GM12878 (cell line): ENCODE data around the gene MGMT. TPM values are rescaled to one million over a fixed set of nuclear protein-coding genes. Genes with fewer than 3 reads are reported as not detected.

Source experiments
- ATAC-seq: fragments of 200-7000 bp; cut with Tn5 transposase; 3 replicates; pipeline ENCODE4 v1.9.1; 2020; ENCODE audit warnings: mild to moderate bottlenecking, moderate library complexity
- BruUV-seq: library from RNA; stranded (reverse); fragments of 400-500 nt; replicated peaks from 2 replicates; lab custom pipeline; 2021; lab: Mats Ljungman, UMichigan
- CTCF ChIA-PET: fragments of 300-600 bp; sonication (Branson Sonifier 250); formaldehyde crosslinking; extraction: SDS; loops from one replicate; lab custom pipeline; 2021; ENCODE audit warnings: inconsistent platforms; lab: Yijun Ruan, JAX
- POLR2A ChIA-PET: fragments of 350-600 bp; formaldehyde crosslinking; extraction: SDS; loops from one replicate; lab custom pipeline; 2021; ENCODE audit warnings: inconsistent platforms; lab: Charles Lee
- RAD21 ChIA-PET: fragments of 300-600 bp; sonication (Branson Sonifier 250); formaldehyde crosslinking; loops from one replicate; lab custom pipeline; 2023; ENCODE audit warnings: antibody characterized with exemption; ENCODE audit not compliant: unreplicated experiment; lab: Charles Lee
- SMC1A ChIA-PET: fragments of 300-600 bp; sonication (Branson Sonifier 250); formaldehyde crosslinking; loops from one replicate; lab custom pipeline; 2023; ENCODE audit not compliant: unreplicated experiment, uncharacterized antibody; lab: Charles Lee
- DNase-seq: peaks from one replicate; pipeline ENCODE4 v3.0.0-alpha.2; 2011; ENCODE audit warnings: low read depth, low spot score
- FAIRE-seq: peaks from 3 replicates; lab custom pipeline; 2011; peaks lifted over from hg19 to GRCh38; lab: Jason Lieb, UNC
- H2AFZ ChIP-seq: 2 replicates; pipeline ENCODE4 v1.6.0; 2011; ENCODE audit warnings: low read depth, low read length, control low read depth; ENCODE audit not compliant: control insufficient read depth
- H3K27ac ChIP-seq: 2 replicates; pipeline ENCODE4 v1.5.1; 2011; ENCODE audit warnings: control low read depth; ENCODE audit not compliant: control insufficient read depth, insufficient read depth
- H3K27me3 ChIP-seq, 2 experiments: replicated peaks in 1 of 2; 2 replicates each; pipeline versions ENCODE4 v1.6.0 to v1.6.1; 2011; ENCODE audit warnings: low read length in 1 of 2; ENCODE audit not compliant: control insufficient read depth in 2 of 2, insufficient read depth in 2 of 2
- H3K36me3 ChIP-seq, 2 experiments: 2 replicates each; pipeline ENCODE4 v1.5.1; 2011; ENCODE audit warnings: low read length in 1 of 2; ENCODE audit not compliant: control insufficient read depth in 2 of 2, insufficient read depth in 2 of 2
- H3K4me1 ChIP-seq: 2 replicates; pipeline ENCODE4 v1.6.1; 2011; ENCODE audit warnings: mild to moderate bottlenecking, low read length, moderate library complexity, mixed read lengths; ENCODE audit not compliant: control insufficient read depth, insufficient read depth
- H3K4me2 ChIP-seq: 2 replicates; pipeline ENCODE4 v1.6.0; 2011; ENCODE audit warnings: control low read depth; ENCODE audit not compliant: control insufficient read depth, insufficient read depth
- H3K4me3 ChIP-seq: fragments of 200-600 bp; sonication (generic); 2 replicates; pipeline ENCODE4 v1.5.1; 2016
- H3K79me2 ChIP-seq: 2 replicates; pipeline ENCODE4 v1.6.0; 2011; ENCODE audit warnings: low read length; ENCODE audit not compliant: control insufficient read depth, insufficient read depth
- H3K9ac ChIP-seq: 2 replicates; pipeline ENCODE4 v1.8.0; 2011; ENCODE audit warnings: low read length, control low read depth, mixed read lengths; ENCODE audit not compliant: control insufficient read depth, insufficient read depth
- H3K9me3 ChIP-seq: replicated peaks from 3 replicates; pipeline ENCODE4 v1.5.1; 2011; ENCODE audit warnings: mild to moderate bottlenecking, low read length; ENCODE audit not compliant: control insufficient read depth, insufficient read depth
- H4K20me1 ChIP-seq: 2 replicates; pipeline ENCODE4 v1.6.0; 2011; ENCODE audit not compliant: control insufficient read depth, insufficient read depth
- JUNB ChIP-seq: IDR thresholded peaks from 2 replicates; pipeline ENCODE4 v1.6.1; 2016; ENCODE audit warnings: antibody characterized with exemption, mild to moderate bottlenecking
- LARP7 ChIP-seq: fragments of 450-650 bp; IDR thresholded peaks from 2 replicates; pipeline ENCODE4 v1.6.1; 2017; ENCODE audit warnings: mild to moderate bottlenecking
- MTA3 ChIP-seq: IDR thresholded peaks from 2 replicates; pipeline ENCODE4 v1.6.1; 2012; ENCODE audit warnings: low read length, inconsistent platforms, borderline replicate concordance
- RCOR1 ChIP-seq: conservative IDR thresholded peaks from 2 replicates; pipeline ENCODE4 v1.6.1; 2012; ENCODE audit warnings: low read depth, low read length, improper control_type of control experiment
- SMAD1 ChIP-seq: fragments of 450-650 bp; IDR thresholded peaks from 2 replicates; pipeline ENCODE4 v1.6.1; 2018; ENCODE audit warnings: mild to moderate bottlenecking, low read depth; ENCODE audit not compliant: partially characterized antibody
- ZBED1 ChIP-seq: IDR thresholded peaks from 2 replicates; pipeline ENCODE4 v1.6.1; 2016; ENCODE audit warnings: borderline replicate concordance
- ZNF274 ChIP-seq: IDR thresholded peaks from one replicate; pipeline ENCODE4 v1.8.0; 2011; ENCODE audit not compliant: insufficient read length, insufficient read depth
- WGBS: methylation state at CpG from one replicate; pipeline ENCODE4 v1.1.6; 2016; ENCODE audit warnings: low lambda C conversion rate; ENCODE audit not compliant: insufficient replicate concordance, insufficient coverage; ENCODE audit errors: missing lambda C conversion rate; 5-methylcytosine and 5-hydroxymethylcytosine counted together
- in situ Hi-C: fragments of 300-500 bp; cut with MboI; formaldehyde crosslinking; loops from 9 replicates; pipeline ENCODE4 v1.14.3; 2018; ENCODE audit warnings: mixed read lengths
- intact Hi-C: fragments of 100-400 bp; cut with micrococcal nuclease; formaldehyde crosslinking; loops from one replicate; pipeline ENCODE4 v1.14.2; 2022; ENCODE audit not compliant: unreplicated experiment
- polyA plus RNA-seq, 11 experiments: library from polyadenylated mRNA; depleted of rRNA in 4 of 11; unstranded in 6 of 11; stranded (reverse) in 5 of 11; fragments of >200 nt; fragmentation: Nextera tagmentation in 4 of 11; fragmentation: Illumina TruSeq in 1 of 11; extraction: Ambion mirVana in 4 of 11; extraction: Trizol in 1 of 11; gene quantifications; 1 replicate in 1 of 11; 2 replicates in 10 of 11; pipeline versions ENCODE4 v1.2.1 to v1.2.3, GENCODE V29; 2011 to 2016; ENCODE audit warnings: inconsistent platforms in 2 of 11, missing spikeins in 2 of 11, low read depth in 1 of 11
- total RNA-seq, 4 experiments: library from RNA; depleted of rRNA in 3 of 4; stranded (reverse); fragments of >200 nt in 3 of 4; fragmentation: Illumina TruSeq in 1 of 4; extraction: Trizol in 1 of 4; gene quantifications; 2 replicates each; pipeline versions ENCODE4 v1.2.1 to v1.2.3, GENCODE V29; 2013 to 2021
- TF ChIP-seq, protein P1 (sequence below): fragments of 450-650 bp; conservative IDR thresholded peaks from 2 replicates; pipeline ENCODE4 v1.6.1; 2017; ENCODE audit warnings: mild to moderate bottlenecking, moderate library complexity

Gene MGMT
- total and polyA plus RNA-seq, 10 of the 15 experiments (the other 5 are each of a cell fraction or from before 2014, with no cell fraction given) = 0.16 to 24.2 (median 13.3) TPM

DNA sequence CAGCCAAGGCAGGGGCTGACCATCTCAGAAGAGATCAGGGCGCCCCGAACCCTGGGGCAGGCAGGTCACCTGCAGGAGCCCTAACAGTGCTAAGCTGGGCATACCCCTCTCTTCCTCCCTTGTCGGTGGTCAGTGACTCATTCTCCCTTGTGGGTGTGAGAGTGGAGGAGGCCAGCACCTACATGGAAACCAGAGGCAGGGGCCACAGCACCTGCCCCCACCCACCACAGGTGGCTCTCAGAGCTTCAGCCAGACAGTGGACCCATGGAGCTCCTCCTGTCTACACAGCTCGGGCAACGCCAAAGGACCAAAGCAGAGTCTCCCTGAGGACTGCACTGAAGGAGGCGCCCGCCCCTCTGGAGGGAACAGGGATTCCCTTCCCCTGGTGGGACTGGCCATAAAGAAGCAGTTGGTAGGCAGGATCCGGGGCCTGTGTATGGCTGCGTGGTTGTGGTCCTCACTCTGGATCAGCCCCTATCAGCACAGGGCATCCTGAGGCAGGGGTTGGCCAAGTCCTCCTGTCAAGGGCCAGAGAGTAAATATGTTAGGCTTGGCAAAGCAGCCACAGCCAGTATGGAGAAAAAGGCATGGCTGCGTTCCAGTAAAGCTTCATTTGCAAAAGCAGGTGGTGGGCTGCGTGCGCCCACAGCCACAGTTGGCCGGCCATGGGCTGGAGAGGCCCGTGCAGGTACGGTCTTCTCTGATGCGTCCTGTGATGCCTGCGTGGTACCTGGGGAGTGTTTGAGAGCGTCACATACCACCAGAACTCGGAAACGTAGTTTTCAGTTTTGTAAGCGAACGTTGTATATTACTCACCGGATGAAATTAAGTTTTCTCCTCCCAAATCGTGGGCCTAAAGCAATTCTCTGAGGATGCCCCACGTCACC lies 298.9 kb downstream of the MGMT start:
- H3K9me3 ChIP-seq = no peaks in the 10 kb centered on the region
- no TSS peak for BruUV-seq
- no peaks in the 10 kb centered on the region for H3K27me3 ChIP-seq
- no peak overlapping the region for H3K4me3 ChIP-seq
- FAIRE-seq (no peak), DNase-seq (no peak), ATAC-seq (no peak)
- in situ Hi-C loops = no loop called here
- no peaks in the 10 kb centered on the region for H3K79me2 ChIP-seq
- H3K36me3 ChIP-seq = no peaks in the 10 kb centered on the region
- no peak for TF ChIP-seq MTA3
- TF ChIP-seq, protein P1, sequence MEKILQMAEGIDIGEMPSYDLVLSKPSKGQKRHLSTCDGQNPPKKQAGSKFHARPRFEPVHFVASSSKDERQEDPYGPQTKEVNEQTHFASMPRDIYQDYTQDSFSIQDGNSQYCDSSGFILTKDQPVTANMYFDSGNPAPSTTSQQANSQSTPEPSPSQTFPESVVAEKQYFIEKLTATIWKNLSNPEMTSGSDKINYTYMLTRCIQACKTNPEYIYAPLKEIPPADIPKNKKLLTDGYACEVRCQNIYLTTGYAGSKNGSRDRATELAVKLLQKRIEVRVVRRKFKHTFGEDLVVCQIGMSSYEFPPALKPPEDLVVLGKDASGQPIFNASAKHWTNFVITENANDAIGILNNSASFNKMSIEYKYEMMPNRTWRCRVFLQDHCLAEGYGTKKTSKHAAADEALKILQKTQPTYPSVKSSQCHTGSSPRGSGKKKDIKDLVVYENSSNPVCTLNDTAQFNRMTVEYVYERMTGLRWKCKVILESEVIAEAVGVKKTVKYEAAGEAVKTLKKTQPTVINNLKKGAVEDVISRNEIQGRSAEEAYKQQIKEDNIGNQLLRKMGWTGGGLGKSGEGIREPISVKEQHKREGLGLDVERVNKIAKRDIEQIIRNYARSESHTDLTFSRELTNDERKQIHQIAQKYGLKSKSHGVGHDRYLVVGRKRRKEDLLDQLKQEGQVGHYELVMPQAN = no peak
- no peak for TF ChIP-seq ZNF274
- TF ChIP-seq RCOR1 = no peak
- TF ChIP-seq SMAD1 = no peak
- no peak for TF ChIP-seq JUNB
- no peak for TF ChIP-seq ZBED1
- no peak for TF ChIP-seq LARP7
- 86% methylated on average over 22 of the region's 25 CpGs for WGBS
- no peak overlapping the region for H3K4me2 ChIP-seq
- RAD21 ChIA-PET = no interaction called here
- SMC1A ChIA-PET = no interaction called here
- CTCF ChIA-PET = no interaction called here
- intact Hi-C loops = no loop called here
- no peak overlapping the region for H3K27ac ChIP-seq
- H4K20me1 ChIP-seq = no peaks in the 10 kb centered on the region
- POLR2A ChIA-PET = no interaction called here
- H3K4me1 ChIP-seq = no peaks in the 10 kb centered on the region
- no peak overlapping the region for H3K9ac ChIP-seq
- H2AFZ ChIP-seq = no peak overlapping the region
